Endothelial cell of umbilical vein (primary cell): ENCODE results near the gene CA5A. TPM values are rescaled to one million over a fixed set of nuclear protein-coding genes. Genes with fewer than 3 reads are reported as not detected.
"Not testable (repeated sequence)": the region's sequence is repeated elsewhere in the genome, so short reads cannot be mapped to it uniquely, and the experiment has no call there.

ENCODE experiments used
- BruUV-seq: library from RNA; stranded (reverse); fragments of 400-500 nt; replicated peaks from 2 replicates; lab custom pipeline; 2021; lab: Mats Ljungman, UMichigan
- CTCF ChIA-PET: fragments of 300-600, 350-600 bp; sonication (Branson Sonifier 250); formaldehyde crosslinking; loops from one replicate; lab custom pipeline; 2021; ENCODE audit warnings: antibody characterized with exemption, inconsistent platforms; lab: Charles Lee
- POLR2A ChIA-PET: fragments of 300-600, 350-600 bp; sonication (Branson Sonifier 250); formaldehyde crosslinking; loops from one replicate; lab custom pipeline; 2021; ENCODE audit warnings: antibody characterized with exemption, inconsistent platforms; lab: Charles Lee
- DNase-seq: peaks from one replicate; pipeline ENCODE4 v3.0.0-alpha.2; 2011; ENCODE audit warnings: low read depth, low spot score
- FAIRE-seq: peaks from 2 replicates; lab custom pipeline; 2011; peaks lifted over from hg19 to GRCh38; lab: Jason Lieb, UNC
- H2AFZ ChIP-seq: 2 replicates; pipeline ENCODE4 v1.6.0; 2012; ENCODE audit warnings: low read depth, low read length, control low read depth, inconsistent platforms
- H3K27ac ChIP-seq: 2 replicates; pipeline ENCODE4 v1.5.1; 2011; ENCODE audit warnings: low read depth, mild to moderate bottlenecking, control low read depth, low read length, moderate library complexity; ENCODE audit not compliant: insufficient read depth
- H3K27me3 ChIP-seq, 2 experiments: 2 replicates each; pipeline versions ENCODE4 v1.6.0 to v1.6.1; 2011; ENCODE audit warnings: low read length in 2 of 2, mixed read lengths in 1 of 2; ENCODE audit not compliant: control insufficient read depth in 2 of 2, insufficient read depth in 2 of 2
- H3K36me3 ChIP-seq, 2 experiments: 2 replicates in 1 of 2; 3 replicates in 1 of 2; pipeline ENCODE4 v1.5.1; 2011; ENCODE audit warnings: low read length in 2 of 2, mild to moderate bottlenecking in 1 of 2, moderate library complexity in 1 of 2; ENCODE audit not compliant: control insufficient read depth in 2 of 2, insufficient read depth in 2 of 2; ENCODE audit errors: extremely low read depth in 1 of 2
- H3K4me1 ChIP-seq: 3 replicates; pipeline ENCODE4 v1.5.1; 2011; ENCODE audit warnings: mild to moderate bottlenecking, low read length; ENCODE audit not compliant: control insufficient read depth, insufficient read depth; ENCODE audit errors: extremely low read depth
- H3K4me2 ChIP-seq: 2 replicates; pipeline ENCODE4 v1.6.1; 2011; ENCODE audit warnings: low read length, control low read depth, mixed read lengths; ENCODE audit not compliant: insufficient read depth
- H3K4me3 ChIP-seq, 3 experiments: fragments of 200-600 bp in 1 of 3; sonication (generic), shearing (Covaris generic) in 1 of 3; replicated peaks in 1 of 3; 2 replicates each; pipeline ENCODE4 v1.5.1; 2011 to 2016; ENCODE audit warnings: control low read depth in 3 of 3, low read length in 3 of 3, mild to moderate bottlenecking in 2 of 3, inconsistent platforms in 1 of 3, low read depth in 1 of 3, moderate library complexity in 1 of 3; ENCODE audit not compliant: insufficient read depth in 1 of 3
- H3K79me2 ChIP-seq: 2 replicates; pipeline ENCODE4 v1.6.0; 2012; ENCODE audit warnings: low read length, inconsistent platforms; ENCODE audit not compliant: control insufficient read depth, insufficient read depth
- H3K9ac ChIP-seq: replicated peaks from 2 replicates; pipeline ENCODE3; 2011; ENCODE audit warnings: low read length, control low read depth; ENCODE audit not compliant: insufficient read depth; ENCODE audit errors: extremely low read depth
- H3K9me1 ChIP-seq: replicated peaks from 3 replicates; pipeline ENCODE4 v1.6.0; 2011; ENCODE audit warnings: mild to moderate bottlenecking, low read length; ENCODE audit not compliant: control insufficient read depth, insufficient read depth; ENCODE audit errors: extremely low read depth
- H3K9me3 ChIP-seq: replicated peaks from 2 replicates; pipeline ENCODE4 v1.5.1; 2012; ENCODE audit warnings: low read length, inconsistent platforms; ENCODE audit not compliant: control insufficient read depth, insufficient read depth
- H4K20me1 ChIP-seq: replicated peaks from 2 replicates; pipeline ENCODE3; 2011; ENCODE audit warnings: mild to moderate bottlenecking, low read length; ENCODE audit not compliant: control insufficient read depth, insufficient read depth; ENCODE audit errors: extremely low read depth
- EZH2 ChIP-seq: IDR thresholded peaks from 2 replicates; pipeline ENCODE4 v1.6.1; 2012; ENCODE audit warnings: borderline replicate concordance, low read depth, mild to moderate bottlenecking, moderate library complexity, low read length, inconsistent platforms; ENCODE audit not compliant: severe bottlenecking
- FOS ChIP-seq: IDR thresholded peaks from 2 replicates; pipeline ENCODE4 v1.6.1; 2011; ENCODE audit warnings: mild to moderate bottlenecking, low read length, moderate library complexity, borderline replicate concordance; ENCODE audit not compliant: insufficient read depth
- GATA2 ChIP-seq: IDR thresholded peaks from 2 replicates; pipeline ENCODE4 v1.7.0; 2011; ENCODE audit warnings: low read depth, mild to moderate bottlenecking, moderate library complexity, mixed read lengths, low read length; ENCODE audit not compliant: insufficient read length, insufficient read depth
- JUN ChIP-seq: IDR thresholded peaks from 2 replicates; pipeline ENCODE4 v1.6.1; 2011; ENCODE audit warnings: borderline replicate concordance, low read depth; ENCODE audit not compliant: insufficient read length, insufficient read depth
- MAX ChIP-seq: IDR thresholded peaks from 2 replicates; pipeline ENCODE4 v1.6.1; 2011; ENCODE audit not compliant: insufficient read depth, insufficient read length
- MYC ChIP-seq: IDR thresholded peaks from one replicate; pipeline ENCODE4 v1.6.1; 2011; ENCODE audit warnings: mild to moderate bottlenecking, low read depth, low read length
- POLR2A ChIP-seq: IDR thresholded peaks from 2 replicates; pipeline ENCODE4 v1.6.1; 2012; ENCODE audit warnings: low read depth, mild to moderate bottlenecking, control low read depth, low read length
- POLR2AphosphoS5 ChIP-seq: IDR thresholded peaks from 2 replicates; pipeline ENCODE4 v1.6.1; 2012; ENCODE audit warnings: low read depth, mild to moderate bottlenecking, control low read depth, low read length, moderate library complexity; ENCODE audit not compliant: insufficient read depth
- dilution Hi-C: fragments of 300-500 bp; cut with MboI; formaldehyde crosslinking; loops from one replicate; pipeline ENCODE4 v1.15.0; 2019; ENCODE audit warnings: low sequenced_read_pairs; ENCODE audit not compliant: extremely low pct_ligation_motif_present
- intact Hi-C: fragments of 100-400 bp; cut with micrococcal nuclease; formaldehyde crosslinking; loops from one replicate; pipeline ENCODE4 v1.10.0; 2022
- polyA plus RNA-seq, 4 experiments: library from polyadenylated mRNA; depleted of rRNA in 3 of 4; stranded (reverse) in 3 of 4; unstranded in 1 of 4; fragments of >200 nt; gene quantifications; 2 replicates each; pipeline versions ENCODE4 v1.2.1 to v1.2.3, GENCODE V29; 2011 to 2012; ENCODE audit warnings: missing spikeins in 1 of 4
- total RNA-seq: library from RNA; stranded (reverse); gene quantifications from 2 replicates; pipeline ENCODE4 v1.2.3, GENCODE V29; 2021
- TF ChIP-seq, protein P1 (sequence below), 2 donors: IDR thresholded peaks; 1 replicate in 1 of 2; 2 replicates in 1 of 2; pipeline ENCODE4 v1.5.1; 2011; ENCODE audit warnings: low read length in 2 of 2, mild to moderate bottlenecking in 2 of 2, moderate library complexity in 2 of 2, control low read depth in 1 of 2, inconsistent platforms in 1 of 2, low read depth in 1 of 2; ENCODE audit not compliant: insufficient read depth in 1 of 2; ENCODE audit errors: extremely low read depth in 1 of 2

Gene CA5A
- total and polyA plus RNA-seq, 2 donors (not counting 3 experiments of a cell fraction or from before 2014, with no cell fraction given): not detected

GRCh38 chr16:87983072-87983736, 46.9 kb upstream of the CA5A start:
- dilution Hi-C loops, intact Hi-C loops, H3K9me1 ChIP-seq, H2AFZ ChIP-seq, POLR2A ChIA-PET, H3K79me2 ChIP-seq, H3K9me3 ChIP-seq, H3K4me3 ChIP-seq, H3K4me1 ChIP-seq, H3K9ac ChIP-seq, BruUV-seq, H3K36me3 ChIP-seq, H3K27ac ChIP-seq, H3K4me2 ChIP-seq, H3K27me3 ChIP-seq, H4K20me1 ChIP-seq: not testable (repeated sequence)
- DNase-seq (peak; percentile 24), FAIRE-seq (peak; percentile 99)
- TF ChIP-seq, protein P1, sequence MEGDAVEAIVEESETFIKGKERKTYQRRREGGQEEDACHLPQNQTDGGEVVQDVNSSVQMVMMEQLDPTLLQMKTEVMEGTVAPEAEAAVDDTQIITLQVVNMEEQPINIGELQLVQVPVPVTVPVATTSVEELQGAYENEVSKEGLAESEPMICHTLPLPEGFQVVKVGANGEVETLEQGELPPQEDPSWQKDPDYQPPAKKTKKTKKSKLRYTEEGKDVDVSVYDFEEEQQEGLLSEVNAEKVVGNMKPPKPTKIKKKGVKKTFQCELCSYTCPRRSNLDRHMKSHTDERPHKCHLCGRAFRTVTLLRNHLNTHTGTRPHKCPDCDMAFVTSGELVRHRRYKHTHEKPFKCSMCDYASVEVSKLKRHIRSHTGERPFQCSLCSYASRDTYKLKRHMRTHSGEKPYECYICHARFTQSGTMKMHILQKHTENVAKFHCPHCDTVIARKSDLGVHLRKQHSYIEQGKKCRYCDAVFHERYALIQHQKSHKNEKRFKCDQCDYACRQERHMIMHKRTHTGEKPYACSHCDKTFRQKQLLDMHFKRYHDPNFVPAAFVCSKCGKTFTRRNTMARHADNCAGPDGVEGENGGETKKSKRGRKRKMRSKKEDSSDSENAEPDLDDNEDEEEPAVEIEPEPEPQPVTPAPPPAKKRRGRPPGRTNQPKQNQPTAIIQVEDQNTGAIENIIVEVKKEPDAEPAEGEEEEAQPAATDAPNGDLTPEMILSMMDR (IDR thresholded peaks at IDR 0.05; ENCODE audit: extremely low read depth in 1 of 2, insufficient read depth in 1 of 2, low read depth in 1 of 2, low read length in 2 of 2): peak; percentile 32 to 52
- CTCF ChIA-PET: interaction anchor here (0.7 to 2.8 kb wide), 4 partner anchors 19 to 455 kb away, joined by 3 to 12 read pairs (median 4); no protein-coding TSS in a partner anchor

GRCh38 chr16:87982581-87983041, 46.3 kb upstream of the CA5A start:
- dilution Hi-C loops: no loop called here
- H3K4me2 ChIP-seq: no peak overlapping the region
- H3K4me3 ChIP-seq: no peak overlapping the region
- H3K27ac ChIP-seq: no peak overlapping the region
- H3K9me1 ChIP-seq: no peaks in the 10 kb centered on the region
- FAIRE-seq (no peak), DNase-seq (no peak)
- no peaks in the 10 kb centered on the region for H3K27me3 ChIP-seq
- peaks cover 0 to 5% of the 10 kb centered on the region in 2 experiments for H3K36me3 ChIP-seq
- CTCF ChIA-PET: interaction anchor here (2.8 kb wide), 1 partner anchor 455 kb away, joined by 12 read pairs; no protein-coding TSS in a partner anchor
- H3K4me1 ChIP-seq: no peaks in the 10 kb centered on the region
- TF ChIP-seq FOS (no peak), MYC (no peak), GATA2 (no peak), POLR2AphosphoS5 (no peak), JUN (no peak), MAX (no peak), POLR2A (no peak), EZH2 (no peak)
- TF ChIP-seq, protein P1 (IDR thresholded peaks at IDR 0.05; ENCODE audit: extremely low read depth in 1 of 2, insufficient read depth in 1 of 2, low read depth in 1 of 2, low read length in 2 of 2): no peak
- H4K20me1 ChIP-seq: no peaks in the 10 kb centered on the region
- H3K9ac ChIP-seq: no peak overlapping the region
- BruUV-seq: no TSS peak
- intact Hi-C loops: no loop called here
- no peaks in the 10 kb centered on the region for H3K79me2 ChIP-seq
- H2AFZ ChIP-seq: no peak overlapping the region
- no peaks in the 10 kb centered on the region for H3K9me3 ChIP-seq
- POLR2A ChIA-PET: no interaction called here
